Activated CD4-positive, alpha-beta T cell treated with anti-CD3 and anti-CD28 coated beads for 36 hours (primary cell): ENCODE results near the gene TMEM88. TPM values are rescaled to one million over a fixed set of nuclear protein-coding genes. Genes with fewer than 3 reads are reported as not detected.

Experiments
- ATAC-seq: fragments of 200-7000 bp; cut with Tn5 transposase; one replicate; pipeline ENCODE4 v1.10.0; 2021; ENCODE audit warnings: mild to moderate bottlenecking, moderate library complexity
- CTCF ChIA-PET: fragments of 350-600 bp; sonication (Branson Sonifier 250); formaldehyde crosslinking; loops from one replicate; lab custom pipeline; 2021; ENCODE audit warnings: antibody characterized with exemption; lab: Charles Lee
- POLR2A ChIA-PET: fragments of 350-600 bp; sonication (Branson Sonifier 250); formaldehyde crosslinking; loops from one replicate; lab custom pipeline; 2021; ENCODE audit warnings: antibody characterized with exemption, inconsistent platforms; lab: Charles Lee
- DNase-seq: peaks from one replicate; pipeline ENCODE4 v3.0.0-alpha.2; 2020
- H3K27ac Mint-ChIP-seq: one replicate; pipeline ENCODE4 v1.8.0; 2021; ENCODE audit warnings: mixed read lengths
- H3K27me3 Mint-ChIP-seq: one replicate; pipeline ENCODE4 v1.8.0; 2021; ENCODE audit warnings: mixed read lengths
- H3K36me3 Mint-ChIP-seq: one replicate; pipeline ENCODE4 v1.8.0; 2021; ENCODE audit warnings: low read depth, mixed read lengths
- H3K4me1 Mint-ChIP-seq: one replicate; pipeline ENCODE4 v1.8.0; 2021; ENCODE audit warnings: mixed read lengths
- H3K4me3 Mint-ChIP-seq: one replicate; pipeline ENCODE4 v1.8.0; 2021; ENCODE audit warnings: mild to moderate bottlenecking, moderate library complexity, mixed read lengths
- H3K9me3 Mint-ChIP-seq: one replicate; pipeline ENCODE4 v1.8.0; 2021; ENCODE audit warnings: low read depth, mixed read lengths
- intact Hi-C, 2 experiments: fragments of 100-400 bp; cut with DNase I in 1 of 2; cut with micrococcal nuclease in 1 of 2; formaldehyde crosslinking; loops; one replicate each; pipeline versions ENCODE4 v1.14.2 to v1.15.1; 2022 to 2024; cut with DNase I, micrococcal nuclease
- total RNA-seq, 2 experiments: library from RNA; stranded (reverse); gene quantifications; one replicate each; pipeline ENCODE4 v1.2.3, GENCODE V29; 2021

Gene TMEM88
- total RNA-seq, 2 experiments from 2014 or later, result 3.5 to 5.6 TPM

DNA sequence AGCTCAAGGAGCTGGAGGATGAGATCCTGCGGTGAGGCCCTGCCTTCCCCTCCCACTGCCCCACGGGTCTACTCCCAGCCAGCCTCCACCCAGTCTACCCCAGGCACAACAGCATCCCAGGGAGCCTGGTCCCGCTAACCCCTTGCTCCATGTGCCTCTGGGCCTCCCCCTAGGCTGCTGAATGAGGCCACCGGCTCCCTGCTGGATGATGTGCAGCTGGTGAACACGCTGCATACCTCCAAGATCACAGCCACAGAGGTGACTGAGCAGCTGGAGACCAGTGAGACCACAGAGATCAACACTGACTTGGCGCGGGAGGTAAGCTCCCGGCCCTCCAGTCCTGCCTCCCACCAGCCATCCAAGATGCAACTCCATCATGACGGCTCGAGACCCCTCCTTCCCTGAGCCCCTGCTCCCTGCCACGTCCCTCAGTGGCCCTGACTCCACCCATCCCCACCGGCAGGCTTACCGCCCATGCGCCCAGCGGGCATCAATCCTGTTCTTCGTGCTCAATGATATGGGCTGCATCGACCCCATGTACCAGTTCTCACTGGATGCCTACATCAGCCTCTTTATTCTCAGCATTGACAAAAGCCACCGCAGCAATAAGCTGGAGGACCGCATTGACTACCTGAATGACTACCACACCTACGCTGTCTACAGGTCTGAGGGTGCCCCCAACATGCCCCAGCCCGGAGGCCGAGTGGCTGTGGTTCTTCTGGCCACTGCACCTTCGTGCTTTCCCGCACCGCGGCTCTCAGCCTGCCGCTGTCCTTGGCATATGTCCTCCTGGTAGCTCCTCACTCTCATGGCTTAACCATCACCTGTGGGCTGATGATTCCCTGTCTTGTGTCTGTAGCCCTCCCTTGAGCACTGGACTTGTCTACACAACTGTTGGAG, 35.9 kb upstream of the TMEM88 start:
- Mint-ChIP-seq H3K4me1 (no peaks in the 10 kb centered on the region), H3K27me3 (no peaks in the 10 kb centered on the region), H3K36me3 (no peaks in the 10 kb centered on the region), H3K27ac (no peak overlapping the region), H3K9me3 (no peaks in the 10 kb centered on the region), H3K4me3 (no peak overlapping the region)
- ATAC-seq, result no peak
- POLR2A ChIA-PET, result interaction anchor here (0.6 kb wide), 1 partner anchor 158 kb away, joined by 3 read pairs; no protein-coding TSS in a partner anchor
- CTCF ChIA-PET, result interaction anchor here (0.5 to 1.0 kb wide), 7 partner anchors 13 to 244 kb away, joined by 3 to 4 read pairs (median 3); no protein-coding TSS in a partner anchor
- DNase-seq, result no peak
- intact Hi-C loops, result no loop called here

DNA sequence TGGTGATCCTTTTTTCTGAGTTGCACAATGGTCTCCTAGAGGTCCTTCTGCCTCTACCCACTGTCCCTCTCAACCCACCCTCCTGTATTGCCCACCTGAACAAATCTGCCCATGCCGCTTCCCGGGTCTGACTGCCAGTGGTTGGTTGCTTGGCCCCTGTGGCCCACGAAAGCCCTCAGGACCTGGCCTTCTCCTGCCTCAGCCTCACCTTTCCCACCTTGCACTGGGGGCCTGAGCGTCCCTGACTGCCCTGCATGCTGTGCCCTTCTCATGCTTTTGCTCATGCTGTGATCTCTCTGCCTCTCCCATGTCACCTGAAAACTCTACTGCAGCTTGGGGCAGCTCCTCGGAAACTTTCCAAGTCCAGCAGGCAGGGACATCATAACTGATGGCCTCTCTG, 34.6 kb upstream of the TMEM88 start:
- ChIA-PET POLR2A (no interaction called here), CTCF (interaction anchor here (0.6 to 3.1 kb wide), 6 partner anchors 13 to 208 kb away, joined by 3 to 15 read pairs (median 4); partner anchors contain the start of genes CYB5D1, KDM6B, NAA38 and RNF227)
- intact Hi-C loops, result loop anchor here in 1 of 2 experiments (5.0 kb wide), 2 partner anchors 78 to 237 kb away; no protein-coding TSS in a partner anchor

DNA sequence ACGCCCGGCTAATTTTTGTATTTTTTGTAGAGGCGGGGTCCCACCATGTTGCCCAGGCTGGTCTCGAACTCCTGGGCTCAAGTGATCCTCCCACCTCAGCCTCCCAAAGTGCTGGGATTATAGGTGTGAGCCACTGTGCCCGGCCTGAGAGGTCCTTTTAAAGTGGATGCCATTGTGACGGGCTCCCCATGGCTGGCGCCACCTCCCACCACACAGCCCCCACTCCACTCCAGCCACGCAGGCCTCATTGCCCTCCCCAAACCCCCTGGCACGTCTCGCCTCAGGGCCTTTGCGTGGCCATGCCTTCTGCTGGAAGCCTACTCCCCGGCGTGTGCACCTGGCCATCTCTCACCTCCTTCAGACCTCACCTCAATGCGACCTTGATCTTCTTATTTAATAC, 32.7 kb upstream of the TMEM88 start:
- Mint-ChIP-seq H3K4me3 (no peak overlapping the region), H3K4me1 (peaks cover 3% of the 10 kb centered on the region), H3K9me3 (no peaks in the 10 kb centered on the region), H3K27ac (peak overlapping the region; percentile 26), H3K36me3 (no peaks in the 10 kb centered on the region), H3K27me3 (no peaks in the 10 kb centered on the region)
- intact Hi-C loops, result loop anchor here (1.0 to 5.0 kb wide), 6 partner anchors 29 to 235 kb away; no protein-coding TSS in a partner anchor
- DNase-seq (no peak), ATAC-seq (no peak)
- ChIA-PET POLR2A (no interaction called here), CTCF (interaction anchor here (1.3 to 3.1 kb wide), 5 partner anchors 11 to 219 kb away, joined by 3 to 15 read pairs (median 5); partner anchors contain the start of genes KDM6B and RNF227)

More for the DNA sequence above, 34.6 kb upstream of the TMEM88 start:
- Mint-ChIP-seq H3K4me3 (no peak overlapping the region), H3K27ac (no peak overlapping the region), H3K4me1 (peaks cover 3% of the 10 kb centered on the region), H3K9me3 (no peaks in the 10 kb centered on the region), H3K27me3 (no peaks in the 10 kb centered on the region), H3K36me3 (no peaks in the 10 kb centered on the region)
- DNase-seq (no peak), ATAC-seq (no peak)

DNA sequence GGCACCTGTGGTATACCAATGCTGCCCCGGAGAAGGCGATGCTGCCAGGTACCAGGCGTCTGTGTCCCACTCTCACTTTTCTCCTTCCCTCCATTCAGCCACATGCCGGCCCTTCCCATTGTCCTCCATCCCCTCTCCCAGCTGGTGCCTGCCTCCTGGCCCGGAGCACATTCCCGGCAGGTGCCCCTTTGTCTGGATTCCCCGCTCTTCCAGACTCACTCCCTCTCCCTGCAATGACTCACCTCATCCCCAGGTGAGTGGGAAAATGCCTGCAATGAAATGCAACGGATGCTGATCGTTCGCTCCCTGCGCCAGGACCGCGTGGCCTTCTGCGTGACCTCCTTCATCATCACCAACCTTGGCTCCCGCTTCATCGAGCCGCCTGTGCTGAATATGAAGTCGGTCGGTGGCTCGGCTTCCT, 31.3 kb upstream of the TMEM88 start:
- Mint-ChIP-seq H3K9me3 (no peaks in the 10 kb centered on the region), H3K27ac (no peak overlapping the region), H3K36me3 (no peaks in the 10 kb centered on the region), H3K4me1 (peaks cover 3% of the 10 kb centered on the region), H3K4me3 (no peak overlapping the region), H3K27me3 (no peaks in the 10 kb centered on the region)
- CTCF ChIA-PET, result interaction anchor here (0.7 to 3.1 kb wide), 8 partner anchors 9 to 223 kb away, joined by 3 to 15 read pairs (median 3); partner anchors contain the start of gene KDM6B
- POLR2A ChIA-PET, result no interaction called here
- DNase-seq (no peak), ATAC-seq (no peak)
- intact Hi-C loops, result loop anchor here (2.0 to 5.0 kb wide), 3 partner anchors 81 to 234 kb away; no protein-coding TSS in a partner anchor

DNA sequence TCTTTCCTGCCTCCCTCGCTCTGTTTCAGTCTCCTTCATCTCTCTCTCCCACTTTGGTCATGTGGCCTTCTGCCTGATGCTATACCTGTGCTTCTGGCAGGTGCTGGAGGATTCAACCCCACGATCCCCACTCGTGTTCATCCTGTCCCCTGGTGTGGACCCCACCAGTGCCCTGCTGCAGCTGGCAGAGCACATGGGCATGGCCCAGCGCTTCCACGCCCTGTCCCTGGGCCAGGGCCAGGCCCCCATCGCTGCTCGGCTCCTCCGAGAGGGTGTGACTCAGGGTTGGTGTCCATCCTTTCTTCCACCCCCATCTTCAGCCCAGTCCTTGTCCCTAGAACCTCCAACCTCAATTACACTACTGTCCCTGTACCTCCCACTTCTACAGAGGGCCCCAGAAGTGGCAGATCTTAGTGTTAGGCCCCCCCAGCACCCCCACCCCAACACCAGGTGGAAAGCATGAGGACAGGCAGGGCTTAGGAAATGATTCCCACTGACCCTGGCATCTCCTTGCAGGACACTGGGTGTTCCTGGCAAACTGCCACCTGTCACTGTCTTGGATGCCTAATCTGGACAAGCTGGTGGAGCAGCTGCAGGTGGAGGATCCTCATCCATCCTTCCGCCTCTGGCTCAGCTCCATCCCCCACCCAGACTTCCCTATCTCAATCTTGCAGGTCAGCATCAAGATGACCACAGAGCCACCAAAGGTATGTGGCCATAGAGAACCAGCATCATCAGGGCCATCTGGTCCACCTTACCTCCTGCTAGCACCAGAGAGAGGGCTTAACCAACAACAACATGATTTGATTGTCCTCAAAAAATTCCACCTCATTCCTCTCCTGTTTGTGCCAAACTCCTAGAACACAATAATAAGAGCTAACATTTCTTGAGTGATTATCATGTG, 30.6 kb upstream of the TMEM88 start:
- no peak overlapping the region for H3K4me3 Mint-ChIP-seq
- ATAC-seq (no peak), DNase-seq (no peak)
- H3K27me3 Mint-ChIP-seq, result no peaks in the 10 kb centered on the region
- ChIA-PET CTCF (interaction anchor here (0.6 to 2.6 kb wide), 18 partner anchors 10 to 237 kb away, joined by 3 to 16 read pairs (median 5); partner anchors contain the start of genes CNTROB, KDM6B and TRAPPC1), POLR2A (interaction anchor here (0.6 kb wide), 1 partner anchor 236 kb away, joined by 4 read pairs; no protein-coding TSS in a partner anchor)
- no peak overlapping the region for H3K27ac Mint-ChIP-seq
- intact Hi-C loops, result loop anchor here in 1 of 2 experiments (5.0 kb wide), 2 partner anchors 82 to 233 kb away; no protein-coding TSS in a partner anchor
- H3K36me3 Mint-ChIP-seq, result no peaks in the 10 kb centered on the region
- peaks cover 3% of the 10 kb centered on the region for H3K4me1 Mint-ChIP-seq
- H3K9me3 Mint-ChIP-seq, result no peaks in the 10 kb centered on the region

DNA sequence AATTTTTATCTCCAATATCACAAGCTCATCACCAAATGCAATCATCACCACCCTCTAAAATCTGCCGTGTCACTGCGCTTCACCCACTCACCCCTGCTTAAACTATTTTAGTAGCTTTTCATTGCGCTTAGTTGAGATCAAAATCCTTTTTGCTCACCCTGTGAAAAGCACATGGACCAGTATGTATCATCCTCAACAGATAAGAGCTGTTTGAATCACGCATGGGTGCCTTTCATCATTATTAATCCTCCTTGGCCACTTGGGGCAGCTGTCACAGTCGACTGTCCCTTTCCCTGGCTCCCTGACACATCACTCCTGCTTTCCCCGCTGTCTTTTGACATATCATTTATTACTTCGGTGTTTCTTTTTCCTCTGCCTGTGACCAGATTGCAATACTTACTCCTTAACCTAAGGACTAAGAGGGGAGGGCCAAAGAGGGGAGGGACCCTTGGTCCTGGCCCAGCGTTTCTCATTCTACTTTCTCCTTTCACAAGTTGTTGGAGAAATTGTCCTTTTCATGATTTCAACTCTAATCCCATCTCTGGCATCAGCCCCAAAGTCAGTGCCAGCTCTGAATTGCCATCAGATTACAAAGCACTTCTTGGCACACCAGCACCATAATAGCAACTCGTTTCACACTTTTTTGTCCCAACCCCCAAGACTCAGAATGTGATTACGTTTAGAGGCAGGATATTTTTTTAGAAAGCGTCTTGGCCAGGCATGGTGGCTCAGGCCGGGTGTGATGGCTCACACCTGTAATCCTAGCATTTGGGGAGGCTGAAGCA, 29.5 kb upstream of the TMEM88 start:
- ATAC-seq, result peak; percentile 72
- Mint-ChIP-seq H3K27me3 (no peaks in the 10 kb centered on the region), H3K9me3 (no peaks in the 10 kb centered on the region), H3K4me3 (no peak overlapping the region), H3K4me1 (peaks cover 3% of the 10 kb centered on the region), H3K36me3 (no peaks in the 10 kb centered on the region), H3K27ac (no peak overlapping the region)
- POLR2A ChIA-PET, result interaction anchor here (0.6 kb wide), 1 partner anchor 235 kb away, joined by 4 read pairs; no protein-coding TSS in a partner anchor
- CTCF ChIA-PET, result interaction anchor here (0.6 to 2.6 kb wide), 20 partner anchors 9 to 236 kb away, joined by 3 to 16 read pairs (median 5); partner anchors contain the start of genes CNTROB, KDM6B and TRAPPC1
- no peak for DNase-seq
- intact Hi-C loops, result no loop called here

DNA sequence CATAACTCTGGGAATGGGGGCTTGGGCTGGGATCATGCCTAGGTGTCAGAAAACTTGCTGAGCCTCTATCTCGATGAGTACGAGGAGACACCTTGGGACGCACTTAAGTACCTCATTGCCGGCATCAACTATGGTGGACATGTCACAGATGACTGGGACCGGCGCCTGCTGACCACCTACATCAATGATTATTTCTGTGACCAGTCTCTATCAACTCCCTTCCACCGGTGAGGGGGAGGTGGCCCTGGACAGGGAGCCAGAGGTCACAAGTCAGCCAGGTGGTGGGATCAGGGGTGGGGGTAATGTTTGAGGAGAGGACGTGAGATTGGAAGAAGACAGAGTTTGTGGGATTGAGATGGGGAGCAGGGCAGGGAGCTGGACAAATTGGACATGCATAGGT, 24.2 kb upstream of the TMEM88 start:
- H3K9me3 Mint-ChIP-seq, result no peaks in the 10 kb centered on the region
- H3K36me3 Mint-ChIP-seq, result no peaks in the 10 kb centered on the region
- ATAC-seq (no peak), DNase-seq (no peak)
- CTCF ChIA-PET, result interaction anchor here (0.6 to 1.1 kb wide), 3 partner anchors 27 to 189 kb away, joined by 3 to 4 read pairs (median 4); partner anchors contain the start of genes CYB5D1 and NAA38
- no peaks in the 10 kb centered on the region for H3K27me3 Mint-ChIP-seq
- H3K4me1 Mint-ChIP-seq, result peaks cover 6% of the 10 kb centered on the region
- no peak overlapping the region for H3K4me3 Mint-ChIP-seq
- H3K27ac Mint-ChIP-seq, result no peak overlapping the region
- intact Hi-C loops, result no loop called here
- POLR2A ChIA-PET, result no interaction called here

DNA sequence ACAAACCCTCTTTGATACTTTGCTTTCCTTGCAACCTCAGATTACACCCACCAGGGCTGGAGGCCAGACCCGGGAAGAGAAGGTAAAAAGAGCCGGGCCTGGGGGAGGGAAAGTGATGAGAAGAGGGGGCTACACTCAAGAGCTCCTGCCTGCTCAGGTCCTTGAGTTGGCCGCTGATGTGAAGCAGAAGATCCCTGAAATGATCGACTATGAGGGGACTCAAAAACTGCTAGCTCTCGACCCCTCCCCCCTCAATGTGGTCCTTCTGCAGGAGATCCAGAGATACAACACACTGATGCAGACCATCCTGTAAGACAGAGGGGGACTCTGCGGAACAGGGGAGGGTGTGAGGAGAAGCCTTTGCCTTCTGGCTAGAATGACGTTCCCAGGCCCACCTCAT, 23.6 kb upstream of the TMEM88 start:
- Mint-ChIP-seq H3K4me1 (peaks cover 8% of the 10 kb centered on the region), H3K36me3 (no peaks in the 10 kb centered on the region), H3K27me3 (no peaks in the 10 kb centered on the region), H3K27ac (no peak overlapping the region), H3K4me3 (no peak overlapping the region), H3K9me3 (no peaks in the 10 kb centered on the region)
- POLR2A ChIA-PET, result interaction anchor here (1.0 kb wide), 1 partner anchor 26 kb away, joined by 3 read pairs; the partner anchor contains the start of gene NAA38
- intact Hi-C loops, result no loop called here
- ATAC-seq (no peak), DNase-seq (no peak)
- CTCF ChIA-PET, result interaction anchor here (1.1 to 2.7 kb wide), 4 partner anchors 12 to 187 kb away, joined by 3 to 11 read pairs (median 4); partner anchors contain the start of genes CYB5D1 and NAA38

DNA sequence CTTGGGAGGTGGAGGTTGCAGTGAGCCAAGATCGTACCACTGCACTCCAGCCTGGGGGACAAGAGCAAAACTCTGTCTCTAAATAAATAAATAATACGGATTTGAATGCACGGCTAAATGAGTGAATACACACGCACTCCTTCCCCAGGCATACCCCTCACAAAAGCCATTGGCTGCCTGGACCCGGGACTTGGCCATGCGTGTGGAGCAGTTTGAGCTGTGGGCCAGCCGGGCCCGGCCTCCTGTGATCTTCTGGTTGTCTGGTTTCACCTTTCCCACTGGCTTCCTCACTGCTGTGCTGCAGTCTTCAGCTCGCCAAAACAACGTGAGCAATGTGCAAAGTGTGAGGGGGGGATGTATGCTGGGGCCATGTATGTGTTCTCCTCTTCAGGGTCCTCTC, 22.4 kb upstream of the TMEM88 start:
- Mint-ChIP-seq H3K27ac (no peak overlapping the region), H3K9me3 (no peaks in the 10 kb centered on the region), H3K27me3 (no peaks in the 10 kb centered on the region), H3K4me3 (no peak overlapping the region), H3K4me1 (peaks cover 18% of the 10 kb centered on the region), H3K36me3 (no peaks in the 10 kb centered on the region)
- POLR2A ChIA-PET, result interaction anchor here (1.0 kb wide), 1 partner anchor 25 kb away, joined by 3 read pairs; the partner anchor contains the start of gene NAA38
- ATAC-seq (no peak), DNase-seq (no peak)
- CTCF ChIA-PET, result interaction anchor here (1.1 to 2.7 kb wide), 4 partner anchors 10 to 158 kb away, joined by 3 to 15 read pairs (median 7); no protein-coding TSS in a partner anchor
- intact Hi-C loops, result no loop called here
